K562 (cell line): ENCODE measurements around the gene MASP1. TPM values are rescaled to one million over a fixed set of nuclear protein-coding genes. Genes with fewer than 3 reads are reported as not detected.
A peak's percentile ranks its signal among the peaks of the same experiment; 100 is the strongest.

Experiments used
- ATAC-seq: fragments of 200-7000 bp; cut with Tn5 transposase; 3 replicates; pipeline ENCODE4 v1.9.1; 2020; ENCODE audit warnings: moderate library complexity
- BruUV-seq: library from RNA; stranded (reverse); fragments of 400-500 nt; replicated peaks from 2 replicates; lab custom pipeline; 2021; lab: Mats Ljungman, UMichigan
- CTCF ChIA-PET: fragments of 300-600 bp; formaldehyde crosslinking; extraction: SDS; loops from one replicate; lab custom pipeline; 2021; ENCODE audit warnings: low intra/inter-chr PET ratio; lab: Yijun Ruan, JAX
- POLR2A ChIA-PET: fragments of 300-600, 350-650 bp; sonication (Branson Sonifier 250); formaldehyde crosslinking; extraction: SDS; loops from one replicate; lab custom pipeline; 2021; ENCODE audit warnings: antibody characterized with exemption, inconsistent platforms; lab: Yijun Ruan, JAX
- DNase-seq, 4 experiments: peaks; one replicate each; pipeline versions ENCODE4 v3.0.0 to v3.0.0-alpha.2; 2011 to 2018; ENCODE audit warnings: low spot score in 3 of 4, mixed read lengths in 3 of 4; ENCODE audit errors: extremely low read depth in 1 of 4
- FAIRE-seq: peaks from 2 replicates; lab custom pipeline; 2011; peaks lifted over from hg19 to GRCh38; lab: Jason Lieb, UNC
- H2AFZ ChIP-seq: 2 replicates; pipeline ENCODE4 v1.6.0; 2011; ENCODE audit warnings: low read depth, low read length, control low read depth, inconsistent platforms
- H3K27ac ChIP-seq: fragments of 200-600 bp; 3 replicates; pipeline ENCODE4 v1.8.0; 2011; ENCODE audit warnings: low read depth, mild to moderate bottlenecking, control low read depth, inconsistent platforms, low read length, moderate library complexity, mixed read lengths; ENCODE audit errors: extremely low read depth
- H3K27me3 ChIP-seq, 2 experiments: fragments of 300-600 bp in 1 of 2; 2 replicates in 1 of 2; 3 replicates in 1 of 2; pipeline versions ENCODE4 v1.6.0 to v1.8.0; 2011; ENCODE audit warnings: inconsistent platforms in 2 of 2, low read length in 2 of 2, mild to moderate bottlenecking in 1 of 2, mixed read lengths in 1 of 2, moderate library complexity in 1 of 2; ENCODE audit not compliant: control insufficient read depth in 2 of 2, insufficient read depth in 2 of 2
- H3K36me3 ChIP-seq: fragments of 300-600 bp; 3 replicates; pipeline ENCODE4 v1.8.0; 2011; ENCODE audit warnings: mild to moderate bottlenecking, low read length, inconsistent platforms; ENCODE audit not compliant: control insufficient read depth, insufficient read depth
- H3K4me1 ChIP-seq, 2 experiments: fragments of 200-600 bp in 1 of 2; replicated peaks in 1 of 2; 2 replicates in 1 of 2; 3 replicates in 1 of 2; pipeline versions ENCODE4 v1.5.1 to v1.8.0; 2011; ENCODE audit warnings: inconsistent platforms in 2 of 2, low read length in 2 of 2, mild to moderate bottlenecking in 1 of 2, mixed read lengths in 1 of 2, moderate library complexity in 1 of 2; ENCODE audit not compliant: control insufficient read depth in 2 of 2, insufficient read depth in 2 of 2
- H3K4me2 ChIP-seq: 2 replicates; pipeline ENCODE4 v1.6.1; 2011; ENCODE audit warnings: low read length, control low read depth, inconsistent platforms, mixed read lengths; ENCODE audit not compliant: insufficient read depth
- H3K4me3 ChIP-seq: fragments of 200-600 bp; sonication (generic), shearing (Covaris generic); 2 replicates; pipeline ENCODE4 v1.5.1; 2016; ENCODE audit warnings: control low read depth, inconsistent platforms
- H3K79me2 ChIP-seq: fragments of 200-600 bp; 3 replicates; pipeline ENCODE4 v1.8.0; 2011; ENCODE audit warnings: low read length, inconsistent platforms; ENCODE audit not compliant: control insufficient read depth, insufficient read depth
- H3K9ac ChIP-seq, 2 experiments: 2 replicates each; pipeline versions ENCODE4 v1.6.0 to v1.6.1; 2011; ENCODE audit warnings: low read depth in 2 of 2, low read length in 2 of 2, control low read depth in 1 of 2, inconsistent platforms in 1 of 2, mild to moderate bottlenecking in 1 of 2, mixed read lengths in 1 of 2; ENCODE audit not compliant: insufficient read depth in 1 of 2
- H3K9me1 ChIP-seq: one replicate; pipeline ENCODE4 v1.6.0; 2011; ENCODE audit warnings: inconsistent platforms, mild to moderate bottlenecking, low read length, moderate library complexity; ENCODE audit not compliant: control insufficient read depth, insufficient read depth
- H3K9me3 ChIP-seq: replicated peaks from 2 replicates; pipeline ENCODE4 v1.5.1; 2011; ENCODE audit warnings: low read depth, low read length, inconsistent platforms; ENCODE audit not compliant: control insufficient read depth, insufficient read depth
- H4K20me1 ChIP-seq: replicated peaks from 2 replicates; pipeline ENCODE4 v1.6.1; 2011; ENCODE audit warnings: low read length, inconsistent platforms, mixed read lengths; ENCODE audit not compliant: control insufficient read depth, insufficient read depth
- GMEB1 ChIP-seq: fragments of 250-450 bp; sonication (Bioruptor Pico); IDR thresholded peaks from 2 replicates; pipeline ENCODE4 v1.4.0; 2020; ENCODE audit warnings: mild to moderate bottlenecking
- GTF3C2 ChIP-seq: IDR thresholded peaks from 3 replicates; pipeline ENCODE4 v1.6.1; 2011; ENCODE audit warnings: borderline replicate concordance, mild to moderate bottlenecking, moderate library complexity; ENCODE audit not compliant: insufficient read length; ENCODE audit errors: extremely low read depth
- MAFF ChIP-seq: IDR thresholded peaks from 2 replicates; pipeline ENCODE4 v1.6.1; 2012; ENCODE audit warnings: low read length, improper control_type of control experiment
- MCM2 ChIP-seq: fragments of 450-650 bp; IDR thresholded peaks from 2 replicates; pipeline ENCODE4 v1.6.1; 2017; ENCODE audit warnings: low read depth, mild to moderate bottlenecking
- TCF3 ChIP-seq: sonication (generic); formaldehyde crosslinking; IDR thresholded peaks from 2 replicates; pipeline ENCODE4 v1.4.0; 2020; ENCODE audit warnings: mild to moderate bottlenecking, missing genetic modification reagents
- ZNF707 ChIP-seq: fragments of 250-450 bp; sonication (Bioruptor Pico); conservative IDR thresholded peaks from 2 replicates; pipeline ENCODE4 v1.8.0; 2022; ENCODE audit warnings: inconsistent platforms, mild to moderate bottlenecking, moderate library complexity
- WGBS: fragments of 100-300 bp; shearing (Covaris generic); methylation state at CpG from one replicate; pipeline ENCODE4 v1.1.6; 2016; ENCODE audit warnings: low coverage, mixed read lengths; ENCODE audit not compliant: insufficient coverage; ENCODE audit errors: missing lambda C conversion rate; 5-methylcytosine and 5-hydroxymethylcytosine counted together
- in situ Hi-C: fragments of 300-500 bp; cut with MboI; formaldehyde crosslinking; loops from 4 replicates; pipeline ENCODE4 v1.15.0; 2018; ENCODE audit warnings: inconsistent platforms, mixed read lengths
- intact Hi-C: fragments of 100-400 bp; cut with micrococcal nuclease; formaldehyde crosslinking; loops from 2 replicates; pipeline ENCODE4 v1.14.2; 2022
- polyA plus RNA-seq, 8 experiments: library from polyadenylated mRNA; depleted of rRNA in 4 of 8; stranded (reverse) in 5 of 8; unstranded in 3 of 8; fragments of >200 nt; fragmentation: Nextera tagmentation in 2 of 8; fragmentation: Illumina TruSeq in 1 of 8; extraction: Ambion mirVana in 2 of 8; extraction: Trizol in 1 of 8; gene quantifications; 2 replicates each; pipeline versions ENCODE4 v1.2.1 to v1.2.3, GENCODE V29; 2011 to 2014; ENCODE audit warnings: inconsistent platforms in 1 of 8, missing spikeins in 1 of 8
- total RNA-seq, 7 experiments: library from RNA; depleted of rRNA in 6 of 7; stranded (reverse); fragments of >200 nt in 6 of 7; fragmentation: Illumina TruSeq in 2 of 7; extraction: Trizol in 2 of 7; gene quantifications; 2 replicates each; pipeline versions ENCODE4 v1.2.1 to v1.2.3, GENCODE V29; 2011 to 2021; ENCODE audit warnings: low replicate concordance in 1 of 7
- TF ChIP-seq, protein P1 (sequence below): fragments of 450-650 bp; conservative IDR thresholded peaks from 2 replicates; pipeline ENCODE4 v1.6.1; 2016; ENCODE audit warnings: missing genetic modification characterization, low read depth, mild to moderate bottlenecking, missing compliant biosample characterization, moderate library complexity
- TF ChIP-seq, protein P2 (sequence below): fragments of 450-650 bp; formaldehyde crosslinking; IDR thresholded peaks from 2 replicates; pipeline ENCODE4 v1.4.0; 2022; ENCODE audit warnings: missing genetic modification characterization

The MASP1 gene
- total and polyA plus RNA-seq, 9 of the 15 experiments (the other 6 are each of a cell fraction or from before 2014, with no cell fraction given), result 0.03 to 0.24 (median 0.20) TPM; not detected in 3

DNA sequence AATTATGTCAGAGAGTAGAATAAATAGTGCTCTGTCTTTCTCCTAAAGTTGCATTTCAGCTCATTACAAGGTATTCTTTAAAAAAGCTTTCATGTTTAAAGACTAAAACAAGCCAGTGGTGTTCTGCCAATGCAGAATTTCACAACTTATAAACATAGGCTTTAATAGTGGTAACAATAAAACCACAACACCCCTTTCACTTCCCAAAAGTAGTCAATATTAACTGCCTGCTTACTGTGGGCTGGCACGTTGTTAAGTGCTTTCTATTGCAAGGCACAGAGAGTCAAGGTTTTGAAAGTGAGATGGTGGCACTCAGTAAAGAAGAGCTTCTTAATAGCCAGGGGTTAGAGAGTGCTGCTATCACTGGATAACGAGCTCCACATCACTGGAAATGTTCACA, 102.6 kb downstream of the MASP1 start (continued):
- no peak for TF ChIP-seq GTF3C2
- TF ChIP-seq, protein P1, sequence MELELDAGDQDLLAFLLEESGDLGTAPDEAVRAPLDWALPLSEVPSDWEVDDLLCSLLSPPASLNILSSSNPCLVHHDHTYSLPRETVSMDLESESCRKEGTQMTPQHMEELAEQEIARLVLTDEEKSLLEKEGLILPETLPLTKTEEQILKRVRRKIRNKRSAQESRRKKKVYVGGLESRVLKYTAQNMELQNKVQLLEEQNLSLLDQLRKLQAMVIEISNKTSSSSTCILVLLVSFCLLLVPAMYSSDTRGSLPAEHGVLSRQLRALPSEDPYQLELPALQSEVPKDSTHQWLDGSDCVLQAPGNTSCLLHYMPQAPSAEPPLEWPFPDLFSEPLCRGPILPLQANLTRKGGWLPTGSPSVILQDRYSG (tag), result no peak
- TF ChIP-seq, all 486 proteins: peak for 0

DNA sequence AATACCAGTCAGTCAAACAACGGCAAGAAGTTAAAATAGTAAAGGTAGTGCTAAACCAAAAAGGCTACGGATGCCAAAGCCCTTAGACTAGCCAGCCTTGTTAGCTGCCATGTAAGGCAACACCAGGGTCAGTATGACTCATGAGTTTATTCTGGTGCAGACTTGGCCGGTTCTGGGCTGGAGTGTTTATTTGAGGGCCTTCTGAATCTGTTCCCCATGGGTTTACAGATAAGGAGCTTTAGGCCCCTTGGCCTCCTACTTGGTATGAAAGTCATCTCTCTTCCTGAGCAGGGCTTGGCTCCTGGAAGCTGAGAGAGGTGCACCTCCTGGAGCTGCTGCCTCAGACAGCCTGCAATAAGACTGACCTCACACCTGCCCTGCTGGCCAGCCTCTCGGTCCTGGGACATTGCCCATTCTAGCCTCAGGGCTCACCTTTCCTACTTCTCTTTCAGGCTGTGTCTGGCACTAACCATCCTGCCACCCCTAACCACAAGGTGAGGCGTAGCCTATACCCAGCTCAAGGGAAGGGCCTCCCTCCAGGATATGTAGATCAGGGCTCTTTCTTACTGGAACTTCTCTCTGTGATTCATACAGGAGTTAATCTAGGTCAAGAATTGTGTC, 104.6 kb downstream of the MASP1 start:
- FAIRE-seq (peak; percentile 32), ATAC-seq (peak; percentile 91), DNase-seq (peak; percentile 28 to 73 (median 48))
- intact Hi-C loops, result no loop called here
- no peaks in the 10 kb centered on the region for H3K9me1 ChIP-seq
- no peaks in the 10 kb centered on the region for H3K36me3 ChIP-seq
- H3K4me1 ChIP-seq, result peaks cover 3 to 15% of the 10 kb centered on the region in 2 experiments; a peak in 3 of 5 replicates
- H4K20me1 ChIP-seq, result no peaks in the 10 kb centered on the region
- H3K9me3 ChIP-seq, result no peaks in the 10 kb centered on the region
- peak overlapping the region; percentile 36; the same call in 1 of the 3 replicates for H3K27ac ChIP-seq
- H3K9ac ChIP-seq, result no peak overlapping the region; a peak in 1 of 4 replicates
- H3K4me3 ChIP-seq, result no peak overlapping the region
- ChIA-PET CTCF (no interaction called here), POLR2A (interaction anchor here (0.6 to 0.8 kb wide), 2 partner anchors 12 to 78 kb away, joined by 3 to 5 read pairs; no protein-coding TSS in a partner anchor)
- BruUV-seq, result no TSS peak
- 6% methylated on average over 5 of the region's 5 CpGs for WGBS
- H3K4me2 ChIP-seq, result no peak overlapping the region
- peak overlapping the region; percentile 43 for H2AFZ ChIP-seq
- H3K79me2 ChIP-seq, result no peaks in the 10 kb centered on the region
- peaks cover 4 to 9% of the 10 kb centered on the region in 2 experiments; a peak in 3 of 5 replicates for H3K27me3 ChIP-seq
- in situ Hi-C loops, result no loop called here
- TF ChIP-seq ZNF707 (CRISPR knock-in tag) (no peak), MCM2 (no peak), TCF3 (0 out of 2 replicates have a peak, but pooled peaks have one; percentile 17), GMEB1 (CRISPR knock-in tag) (no peak), MAFF (no peak)
- TF ChIP-seq, protein P2, sequence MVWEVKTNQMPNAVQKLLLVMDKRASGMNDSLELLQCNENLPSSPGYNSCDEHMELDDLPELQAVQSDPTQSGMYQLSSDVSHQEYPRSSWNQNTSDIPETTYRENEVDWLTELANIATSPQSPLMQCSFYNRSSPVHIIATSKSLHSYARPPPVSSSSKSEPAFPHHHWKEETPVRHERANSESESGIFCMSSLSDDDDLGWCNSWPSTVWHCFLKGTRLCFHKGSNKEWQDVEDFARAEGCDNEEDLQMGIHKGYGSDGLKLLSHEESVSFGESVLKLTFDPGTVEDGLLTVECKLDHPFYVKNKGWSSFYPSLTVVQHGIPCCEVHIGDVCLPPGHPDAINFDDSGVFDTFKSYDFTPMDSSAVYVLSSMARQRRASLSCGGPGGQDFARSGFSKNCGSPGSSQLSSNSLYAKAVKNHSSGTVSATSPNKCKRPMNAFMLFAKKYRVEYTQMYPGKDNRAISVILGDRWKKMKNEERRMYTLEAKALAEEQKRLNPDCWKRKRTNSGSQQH (CRISPR knock-in tag), result no peak
